SH-SY5Y (cell line): ENCODE measurements around the gene MMAB.

Experiments
- GATA2 ChIP-seq: IDR thresholded peaks from 2 replicates; pipeline ENCODE4 v1.6.1; 2011; ENCODE audit warnings: mild to moderate bottlenecking, low read depth, low read length
- GATA3 ChIP-seq: IDR thresholded peaks from 2 replicates; pipeline ENCODE4 v1.6.1; 2011; ENCODE audit warnings: low read depth, mild to moderate bottlenecking, low read length, moderate library complexity

DNA sequence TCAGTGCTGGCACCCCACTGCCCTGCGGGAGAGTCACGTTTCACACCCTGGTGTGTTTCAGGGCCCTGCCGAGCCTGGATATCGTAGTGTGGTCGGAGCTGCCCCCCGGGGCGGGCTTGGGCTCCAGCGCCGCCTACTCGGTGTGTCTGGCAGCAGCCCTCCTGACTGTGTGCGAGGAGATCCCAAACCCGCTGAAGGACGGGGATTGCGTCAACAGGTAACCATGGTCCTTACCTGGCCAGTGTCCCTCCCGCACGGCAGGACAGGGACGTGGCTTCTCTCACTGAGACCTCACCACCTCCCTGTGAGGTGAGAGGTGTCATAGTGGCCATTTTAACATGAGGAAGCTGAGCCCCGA, 8.0 kb upstream of the MMAB start:
- TF ChIP-seq GATA2 (no peak), GATA3 (no peak)
